NAMALWA (cell line): ENCODE data around the gene PSPN.
"Not testable (repeated sequence)": the region's sequence is repeated elsewhere in the genome, so short reads cannot be mapped to it uniquely, and the experiment has no call there.

Source experiments
- DNase-seq: peaks from one replicate; pipeline ENCODE4 v3.0.0-alpha.2; 2015; ENCODE audit warnings: low spot score

The PSPN gene

DNA sequence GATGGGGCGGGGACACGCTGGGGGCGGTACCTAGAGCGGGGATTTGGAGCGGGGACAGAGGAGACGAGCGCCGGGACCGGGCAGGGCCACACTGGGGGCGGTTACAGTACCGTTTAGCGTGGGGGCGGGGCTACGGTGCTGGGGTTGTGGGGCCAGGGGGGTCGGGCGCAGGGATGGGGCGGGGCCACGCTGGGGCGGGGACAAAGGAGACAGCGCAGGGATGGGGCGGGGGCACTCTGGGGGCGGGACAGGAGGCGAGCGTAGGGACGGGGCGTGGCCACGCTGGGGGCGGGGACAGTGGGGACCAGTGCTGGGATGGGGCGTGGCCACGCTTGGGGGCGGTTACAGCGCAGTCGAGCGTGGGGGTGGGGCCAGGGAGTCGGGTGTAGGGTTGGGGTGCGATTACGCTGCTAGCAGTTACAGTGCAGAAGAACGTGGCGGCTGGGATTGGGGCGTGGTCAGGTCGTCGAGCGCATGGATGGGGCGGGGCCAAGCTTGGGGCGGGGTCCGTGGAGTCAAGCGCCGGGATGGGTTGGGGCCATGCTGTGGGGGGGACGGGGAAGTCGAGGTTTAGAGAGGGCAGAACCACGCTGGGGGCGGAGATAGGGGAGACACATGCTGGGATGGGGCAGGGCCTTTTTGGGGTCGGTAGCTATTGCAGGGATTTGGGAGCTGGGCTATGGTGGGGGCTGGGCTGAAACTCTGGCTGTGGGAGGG, 2.5 kb downstream of the PSPN start:
- DNase-seq, result peak; percentile 97

DNA sequence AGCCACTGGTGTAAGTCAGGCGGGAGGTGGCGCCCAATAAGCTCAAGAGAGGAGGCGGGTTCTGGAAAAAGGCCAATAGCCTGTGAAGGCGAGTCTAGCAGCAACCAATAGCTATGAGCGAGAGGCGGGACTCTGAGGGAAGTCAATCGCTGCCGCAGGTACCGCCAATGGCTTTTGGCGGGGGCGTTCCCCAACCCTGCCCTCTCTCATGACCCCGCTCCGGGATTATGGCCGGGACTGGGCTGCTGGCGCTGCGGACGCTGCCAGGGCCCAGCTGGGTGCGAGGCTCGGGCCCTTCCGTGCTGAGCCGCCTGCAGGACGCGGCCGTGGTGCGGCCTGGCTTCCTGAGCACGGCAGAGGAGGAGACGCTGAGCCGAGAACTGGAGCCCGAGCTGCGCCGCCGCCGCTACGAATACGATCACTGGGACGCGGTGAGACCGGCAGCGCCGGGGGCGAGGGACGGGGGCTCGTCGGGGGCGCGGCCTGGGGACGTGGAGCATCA, 3.1 kb downstream of the PSPN start, which contains the start of gene ALKBH7:
TSS of gene ALKBH7 (plus strand) at position 201 of the 502 bp plus-strand sequence. CDS start at position 228, 27 bp downstream.
- peak; percentile 100 for DNase-seq

DNA sequence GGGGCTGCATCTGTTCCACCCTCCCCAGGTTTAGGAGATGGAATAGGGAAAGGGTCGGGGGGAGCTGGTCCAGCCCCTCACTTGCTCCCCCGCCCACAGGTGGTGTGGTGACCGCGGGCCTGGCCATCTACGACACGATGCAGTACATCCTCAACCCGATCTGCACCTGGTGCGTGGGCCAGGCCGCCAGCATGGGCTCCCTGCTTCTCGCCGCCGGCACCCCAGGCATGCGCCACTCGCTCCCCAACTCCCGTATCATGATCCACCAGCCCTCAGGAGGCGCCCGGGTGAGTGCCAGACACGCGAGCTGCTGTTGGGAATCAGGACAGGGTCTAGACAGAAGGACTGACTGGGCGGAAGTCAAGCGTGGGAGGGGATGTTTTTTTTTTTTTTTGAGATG, 11.4 kb downstream of the PSPN start:
- DNase-seq, result no peak

DNA sequence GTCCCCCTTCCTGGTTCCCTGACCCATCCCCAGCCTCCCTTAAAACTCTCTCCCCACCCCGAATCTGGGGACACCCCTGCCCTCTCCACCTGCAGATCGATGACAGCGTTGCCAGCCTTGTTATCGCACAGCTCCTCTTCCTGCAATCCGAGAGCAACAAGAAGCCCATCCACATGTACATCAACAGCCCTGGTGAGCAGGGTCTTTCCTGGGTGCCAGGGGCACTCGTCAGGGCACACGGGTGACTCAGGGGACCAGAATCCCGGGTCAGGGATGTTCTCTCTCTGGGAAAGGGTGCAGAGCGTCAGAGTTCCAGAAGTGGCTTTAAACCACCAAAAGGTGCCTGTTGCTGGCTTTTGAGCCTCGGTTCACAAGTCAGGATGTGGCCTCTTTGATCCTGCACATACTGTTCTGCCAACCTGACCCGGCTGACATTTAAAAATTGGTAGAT, 13.4 kb downstream of the PSPN start:
- no peak for DNase-seq

DNA sequence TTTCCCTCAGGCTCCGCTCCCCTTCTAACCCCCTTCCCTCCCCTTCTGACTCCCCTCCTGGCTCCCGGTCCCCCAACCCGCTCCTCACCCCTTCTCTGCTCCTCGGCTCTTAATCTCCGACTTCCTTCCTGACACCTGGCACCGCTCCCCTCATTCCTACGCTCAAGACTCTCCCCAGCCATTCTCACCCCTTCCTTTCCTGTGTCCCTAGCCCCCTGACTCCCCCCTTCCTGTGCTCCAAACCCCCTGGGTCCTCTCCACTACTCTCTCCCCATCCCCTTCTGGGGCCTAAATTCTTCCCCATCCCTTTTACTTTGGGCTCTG, 13.7 kb downstream of the PSPN start:
- DNase-seq, result no peak

DNA sequence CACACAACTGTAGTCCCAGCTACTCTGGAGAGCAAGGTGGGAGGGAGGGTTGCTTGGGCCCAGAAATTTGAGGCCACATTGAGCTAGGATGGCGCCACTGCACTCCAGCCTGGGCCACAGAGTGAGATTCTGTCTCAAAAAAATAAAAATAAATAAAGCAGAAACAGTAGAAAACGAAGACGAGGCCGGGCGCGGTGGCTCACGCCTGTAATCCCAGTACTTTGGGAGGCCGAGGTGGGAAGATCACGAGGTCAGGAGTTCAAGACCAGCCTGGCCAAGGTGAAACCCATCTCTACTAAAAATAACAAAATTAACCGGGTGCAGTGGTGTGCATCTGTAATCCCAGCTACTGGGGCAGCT, 14.9 kb downstream of the PSPN start:
- DNase-seq, result not testable (repeated sequence)

DNA sequence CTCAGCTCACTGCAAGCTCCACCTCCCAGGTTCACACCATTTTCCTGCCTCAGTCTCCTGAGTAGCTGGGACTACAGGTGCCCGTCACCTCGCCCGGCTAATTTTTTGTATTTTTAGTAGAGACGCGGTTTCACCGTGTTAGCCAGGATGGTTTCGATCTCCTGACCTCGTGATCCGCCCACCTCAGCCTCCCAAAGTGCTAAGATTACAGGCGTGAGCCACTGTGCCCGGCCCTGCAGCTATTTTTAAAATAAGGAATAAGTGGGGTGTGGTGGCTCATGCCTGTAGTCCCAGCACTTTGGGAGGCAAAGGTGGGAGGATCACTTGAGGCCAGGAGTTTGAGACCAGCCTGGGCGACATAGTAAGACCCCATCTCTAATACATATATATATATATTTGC, 15.3 kb downstream of the PSPN start:
- DNase-seq, result not testable (repeated sequence)

DNA sequence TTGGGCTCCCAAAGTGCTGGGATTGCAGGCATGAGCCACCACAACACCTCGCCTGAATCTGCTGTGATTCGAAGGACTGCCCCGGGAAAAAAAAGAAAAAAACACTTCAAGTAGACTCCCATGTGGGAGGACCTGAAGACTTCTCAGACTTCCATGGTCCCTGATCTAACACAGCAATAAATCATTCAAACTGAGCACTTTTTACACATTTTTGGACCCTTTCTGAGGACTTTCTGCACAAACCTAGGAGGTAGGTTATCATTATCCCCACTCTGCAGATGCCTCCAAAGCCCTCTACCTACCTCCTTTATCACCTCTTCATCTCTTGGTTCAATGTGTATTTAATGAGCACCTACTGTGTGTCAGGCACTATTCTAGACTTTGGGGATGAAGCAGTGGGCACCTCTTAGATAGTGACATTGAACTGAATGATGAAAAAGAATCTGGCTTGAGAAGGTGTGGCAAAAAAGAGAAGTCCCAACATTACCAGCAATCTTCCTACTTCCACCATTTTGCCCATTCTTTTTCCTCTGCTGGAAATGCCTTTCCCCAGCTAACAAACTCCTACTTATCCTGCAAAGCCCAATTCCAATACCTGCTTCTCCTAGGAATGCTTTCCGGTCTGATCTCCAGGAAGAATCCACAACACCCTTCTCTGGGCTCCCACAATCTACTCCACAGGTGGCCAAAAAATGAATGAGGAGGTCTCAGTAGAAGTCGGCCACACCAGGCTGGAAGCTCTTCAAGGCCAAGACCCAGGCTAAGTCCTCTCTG, 16.0 kb downstream of the PSPN start:
- DNase-seq, result no peak

DNA sequence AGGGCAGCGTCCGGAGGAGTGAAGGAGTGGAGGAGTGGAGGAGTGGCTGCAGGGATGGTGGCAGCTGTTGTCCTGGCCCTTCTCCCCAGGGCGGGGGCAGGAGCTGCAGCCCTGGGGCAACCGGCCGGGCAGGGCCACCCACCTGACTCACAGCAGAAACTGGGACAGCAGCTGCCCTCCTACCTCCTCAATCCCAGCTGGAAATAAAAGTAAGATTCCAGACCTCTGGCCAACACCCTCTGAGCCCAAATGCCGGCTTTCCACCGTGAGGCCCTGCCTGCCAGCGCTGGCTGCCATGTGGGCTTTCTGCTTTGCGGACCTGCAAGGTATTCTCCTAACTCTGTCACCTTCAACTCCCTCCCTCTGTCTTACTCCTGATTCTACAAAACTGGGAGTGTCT, 17.7 kb downstream of the PSPN start:
- DNase-seq, result no peak

DNA sequence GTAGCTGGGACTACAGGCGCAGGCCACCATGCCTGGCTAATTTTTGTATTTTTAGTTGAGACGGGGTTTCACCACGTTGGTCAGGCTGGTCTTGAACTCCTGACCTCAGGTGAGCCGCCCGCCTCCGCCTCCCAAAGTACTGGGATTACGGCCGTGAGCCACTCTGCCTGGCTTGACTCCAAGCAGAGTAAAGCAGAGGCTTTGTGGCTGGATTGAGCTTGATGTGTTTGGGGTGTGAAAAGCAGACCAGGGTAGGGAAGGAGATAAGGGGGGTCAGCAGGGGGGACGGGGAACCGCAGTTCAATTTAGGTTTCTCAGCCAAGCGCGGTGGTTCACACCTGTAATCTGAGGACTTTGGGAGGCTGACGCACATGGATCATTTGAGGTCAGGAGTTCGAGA, 18.6 kb downstream of the PSPN start:
- DNase-seq, result no peak

DNA sequence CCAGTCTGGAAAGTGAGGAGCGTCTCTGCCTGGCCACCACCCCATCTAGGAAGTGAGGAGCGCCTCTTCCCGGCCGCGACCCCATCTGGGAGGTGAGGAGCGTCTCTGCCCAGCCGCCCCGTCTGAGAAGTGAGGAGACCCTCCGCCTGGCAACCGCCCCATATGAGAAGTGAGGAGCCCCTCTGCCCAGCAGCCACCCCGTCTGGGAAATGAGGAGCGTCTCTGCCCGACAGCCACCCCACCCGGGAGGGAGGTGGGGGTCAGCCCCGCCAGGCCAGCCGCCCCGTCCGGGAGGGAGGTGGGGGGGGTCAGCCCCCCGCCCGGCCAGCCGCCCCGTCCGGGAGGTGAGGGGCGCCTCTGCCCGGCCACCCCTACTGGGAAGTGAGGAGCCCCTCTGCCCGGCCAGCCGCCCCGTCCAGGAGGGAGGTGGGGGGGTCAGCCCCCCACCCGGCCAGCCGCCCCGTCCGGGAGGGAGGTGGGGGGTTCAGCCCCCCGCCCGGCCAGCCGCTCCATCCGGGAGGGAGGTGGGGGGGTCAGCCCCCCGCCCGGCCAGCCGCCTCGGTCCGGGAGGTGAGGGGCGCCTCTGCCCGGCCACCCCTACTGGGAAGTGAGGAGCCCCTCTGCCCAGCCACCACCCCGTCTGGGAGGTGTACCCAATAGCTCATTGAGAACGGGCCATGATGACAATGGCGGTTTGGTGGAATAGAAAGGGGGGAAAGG, 20.3 kb downstream of the PSPN start:
- DNase-seq, result not testable (repeated sequence)

DNA sequence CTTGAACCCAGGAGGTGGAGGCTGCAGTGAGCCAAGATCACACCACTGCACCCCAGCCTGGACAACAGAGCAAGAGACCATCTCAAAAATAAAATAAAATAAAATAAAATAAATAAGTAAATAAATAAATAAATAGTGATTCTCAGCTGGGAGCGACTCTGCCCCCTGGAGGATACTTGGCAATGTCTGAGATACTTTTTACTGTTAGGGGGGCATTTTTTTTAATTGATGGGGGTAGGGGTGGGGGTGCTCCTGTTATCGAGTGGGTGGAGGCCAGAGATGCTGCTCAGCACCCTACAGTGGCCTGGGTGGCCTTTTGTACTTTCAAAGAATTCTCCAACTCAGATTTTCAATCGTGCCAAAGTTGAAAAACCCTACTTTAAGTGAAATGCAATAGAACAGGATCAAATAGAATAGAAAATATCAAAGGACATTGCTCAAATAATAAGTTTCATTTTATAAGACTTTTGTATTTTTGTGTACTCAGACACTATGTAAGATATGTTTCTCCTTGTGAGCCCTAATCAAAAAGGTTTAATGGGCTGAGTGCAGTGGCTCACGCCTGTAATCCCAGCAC, 21.5 kb downstream of the PSPN start:
- peak; percentile 60 for DNase-seq

DNA sequence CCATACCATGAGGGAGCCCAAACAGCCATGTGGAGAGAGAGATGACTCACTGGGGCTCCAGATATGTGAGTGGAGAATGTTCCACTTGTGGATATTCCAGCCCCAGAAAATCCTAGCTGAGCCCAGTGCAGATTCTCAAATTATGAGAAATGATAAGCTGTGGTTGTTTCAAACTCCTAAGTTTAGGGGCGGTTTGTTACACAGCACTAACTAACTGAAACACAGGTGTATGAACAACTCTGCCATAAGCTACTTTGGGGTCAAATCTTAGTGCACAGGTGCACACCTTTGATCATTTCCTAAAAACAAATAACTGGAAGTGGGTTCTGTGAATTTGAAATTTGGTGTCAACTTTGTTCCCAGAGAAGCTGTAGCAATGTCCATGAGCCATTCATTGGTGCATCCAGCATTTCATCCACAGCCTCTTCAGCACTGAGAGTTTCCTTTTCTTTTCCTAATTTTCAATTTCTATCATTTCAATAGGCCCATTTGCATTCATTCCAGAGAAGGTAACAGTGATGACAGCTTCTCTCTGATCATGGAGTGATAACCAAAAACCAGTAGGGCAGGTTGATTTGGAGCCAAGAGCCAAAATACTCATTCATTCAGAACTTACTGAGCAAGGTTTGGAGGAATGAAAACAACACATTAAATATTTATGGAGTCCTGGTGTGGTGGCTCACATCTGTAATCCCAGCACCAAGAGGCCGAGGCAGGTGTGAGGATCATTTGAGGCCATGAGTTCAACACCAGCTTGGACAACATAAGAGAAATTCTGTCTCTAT, 23.2 kb downstream of the PSPN start:
- no peak for DNase-seq

DNA sequence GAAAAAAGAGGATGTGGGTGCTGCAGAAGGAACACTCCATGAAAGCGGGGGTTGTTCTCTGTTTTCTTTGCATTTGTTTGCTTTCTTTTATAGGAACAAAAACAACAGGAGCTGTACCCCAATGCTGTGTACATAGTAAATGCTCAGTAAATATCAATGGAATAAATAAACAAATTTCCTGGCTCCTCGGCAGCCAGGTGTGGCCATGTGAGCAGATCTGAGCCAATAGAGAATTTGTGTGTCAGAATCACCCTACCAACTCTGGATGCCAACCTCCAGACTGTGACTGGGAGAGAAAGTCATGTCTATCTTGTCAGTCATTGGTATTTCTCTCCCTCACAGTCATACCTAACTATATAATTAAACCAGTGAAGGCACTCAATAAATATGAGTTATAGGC, 25.0 kb downstream of the PSPN start:
- DNase-seq, result no peak

DNA sequence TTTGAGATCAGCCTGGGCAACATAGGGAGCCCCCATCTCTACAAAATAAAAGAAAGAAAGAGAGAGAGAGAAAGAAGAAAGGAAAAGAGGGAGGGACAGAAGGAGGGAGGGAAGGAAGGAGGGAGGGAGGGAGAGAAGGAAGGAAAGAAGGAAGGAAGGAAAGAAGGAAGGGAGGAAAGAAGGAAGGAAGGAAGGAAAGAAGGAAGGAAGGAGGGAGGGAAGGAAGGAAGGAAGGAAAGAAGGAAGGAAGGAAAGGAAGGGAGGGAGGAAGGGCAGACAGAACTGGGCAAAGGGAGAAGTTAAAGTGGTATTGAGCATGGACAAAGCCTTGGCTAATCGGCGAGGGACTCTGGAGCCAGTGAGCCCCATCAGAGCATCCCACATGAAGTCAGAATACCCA, 26.5 kb downstream of the PSPN start:
- not testable (repeated sequence) for DNase-seq

DNA sequence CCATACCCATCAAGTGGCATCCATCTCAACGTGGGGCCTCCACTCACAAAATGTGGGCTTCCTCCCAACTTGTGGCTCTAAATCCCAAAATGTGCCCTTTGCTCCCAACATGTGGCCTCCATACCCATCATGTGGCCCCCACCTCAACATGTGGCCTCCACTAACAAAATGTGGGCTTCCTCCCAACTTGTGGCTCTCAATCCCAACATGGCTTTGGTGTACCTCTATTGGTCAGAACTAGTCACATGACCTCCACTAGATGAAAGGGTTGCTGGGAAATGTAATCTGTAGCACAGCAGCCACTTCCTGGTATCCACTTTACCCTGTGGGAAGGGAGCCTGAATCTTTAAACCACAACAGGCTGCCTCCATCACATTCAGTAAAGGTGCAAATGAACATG, 32.3 kb downstream of the PSPN start:
- peak; percentile 53 for DNase-seq

DNA sequence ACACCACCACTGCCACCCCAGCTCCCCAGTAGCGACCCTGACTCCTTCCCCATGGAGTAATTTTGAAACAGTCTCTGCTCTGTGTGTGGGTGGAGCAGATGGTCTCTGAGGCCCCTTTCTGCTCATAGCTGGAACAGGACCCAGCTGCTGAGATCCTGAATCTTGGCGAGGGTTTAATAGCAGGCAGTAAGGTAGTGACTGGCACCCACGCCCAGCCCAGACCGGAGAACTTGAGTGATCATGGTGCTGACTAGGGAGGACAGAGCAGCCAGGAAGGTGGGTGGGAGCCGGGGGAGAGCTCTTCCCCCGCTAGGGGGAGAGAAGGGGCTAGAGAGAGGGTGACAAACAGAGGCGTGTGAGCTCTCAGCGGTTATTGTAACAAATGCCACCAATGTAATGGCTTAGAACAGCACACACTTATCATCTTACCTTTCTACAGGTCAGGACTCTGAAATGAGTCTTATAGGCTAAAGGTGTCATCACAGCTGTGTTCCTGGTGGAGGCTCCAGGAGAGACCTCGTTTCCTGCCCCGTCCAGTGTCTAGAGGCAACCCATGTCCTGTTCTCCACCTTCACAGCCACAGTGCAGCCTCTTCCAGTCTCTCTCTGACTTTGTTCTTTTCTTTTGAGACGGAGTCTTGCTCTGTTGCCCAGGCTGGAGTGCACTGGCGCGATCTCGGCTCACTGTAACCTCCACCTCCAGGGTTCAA, 35.1 kb downstream of the PSPN start:
- DNase-seq, result peak; percentile 31

DNA sequence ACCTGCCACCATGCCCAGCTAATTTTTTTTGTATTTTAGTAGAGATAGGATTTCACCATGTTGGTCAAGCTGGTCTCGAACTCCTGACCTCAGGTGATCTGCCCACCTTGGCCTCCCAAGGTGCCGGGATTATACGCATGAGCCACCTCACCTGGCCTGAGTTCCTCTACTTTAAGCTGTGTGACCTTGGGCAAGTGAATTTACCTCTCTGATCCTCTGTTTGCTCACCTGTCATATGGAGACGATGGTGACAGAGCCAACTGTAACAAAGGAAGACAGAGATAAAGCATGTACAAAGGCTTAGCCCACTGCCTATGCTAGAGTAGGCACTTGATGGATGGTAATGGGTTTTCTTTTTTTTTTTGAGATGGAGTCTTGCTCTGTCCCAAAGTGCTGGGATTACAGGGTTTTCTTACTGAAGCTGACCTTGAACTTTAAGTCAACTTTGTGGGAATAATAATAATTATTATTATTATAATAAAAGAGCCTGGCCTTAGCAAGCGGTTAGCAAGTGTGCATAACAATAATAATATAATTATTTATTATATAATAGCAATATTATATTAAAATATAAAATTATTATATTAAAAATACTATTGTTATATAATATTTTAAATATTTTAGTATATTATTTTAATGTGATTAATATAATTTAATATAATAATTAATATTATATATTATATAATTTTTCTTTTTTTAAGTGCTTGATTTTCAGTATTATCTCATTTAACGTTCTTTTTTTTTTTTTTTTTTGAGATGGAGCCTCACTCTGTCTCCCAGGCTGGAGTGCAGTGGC, 41.0 kb downstream of the PSPN start:
- DNase-seq, result no peak

DNA sequence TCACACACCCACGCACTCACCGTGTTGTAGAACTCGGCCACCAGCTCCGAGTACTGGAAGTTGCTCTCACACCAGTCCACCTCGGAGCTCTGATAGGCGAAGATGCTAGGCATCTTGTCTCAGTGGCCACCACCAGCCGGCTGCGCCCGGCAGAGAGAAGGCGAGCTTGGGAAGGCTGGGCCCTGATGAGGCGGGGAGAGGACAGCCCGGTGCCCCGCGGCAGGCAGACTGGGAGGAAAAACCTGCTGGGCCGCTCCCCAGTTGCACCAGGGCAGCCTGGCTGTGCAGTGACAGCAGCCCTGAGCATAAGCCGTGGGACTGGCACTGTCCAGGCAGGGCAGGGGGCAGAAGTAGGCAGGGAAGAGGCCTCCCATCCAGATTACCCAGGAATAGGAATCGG, 42.3 kb downstream of the PSPN start, which contains the start of gene ACER1:
TSS of gene ACER1 (minus strand) at position 174 of the 400 bp plus-strand sequence. CDS start at position 113, 61 bp downstream.
- DNase-seq, result no peak

DNA sequence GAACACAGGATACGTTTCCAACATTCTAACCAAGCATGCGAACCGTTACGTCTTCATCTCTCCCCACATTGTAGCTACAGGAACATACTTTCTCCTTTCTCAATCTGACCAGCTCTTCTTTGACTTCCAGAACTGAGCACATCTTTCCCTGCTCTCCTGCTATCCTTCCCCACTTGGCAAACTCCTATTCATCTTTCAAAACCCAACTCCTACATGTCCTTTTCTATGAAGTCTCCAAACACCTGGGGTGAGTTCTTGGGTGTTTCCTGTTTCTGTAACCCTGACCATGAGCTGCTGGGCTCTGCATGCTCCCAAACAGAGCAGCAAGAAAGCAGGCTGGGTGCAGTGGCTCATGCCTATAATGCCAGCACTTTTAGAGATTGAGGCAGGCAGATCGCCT, 48.9 kb downstream of the PSPN start:
- DNase-seq, result no peak
